K562 (cell line): ENCODE results near the gene MED22. TPM values are rescaled to one million over a fixed set of nuclear protein-coding genes. Genes with fewer than 3 reads are reported as not detected.
A peak's percentile ranks its signal among the peaks of the same experiment; 100 is the strongest.

Experiments
- ATAC-seq: fragments of 200-7000 bp; cut with Tn5 transposase; 3 replicates; pipeline ENCODE4 v1.9.1; 2020; ENCODE audit warnings: moderate library complexity
- BruUV-seq: library from RNA; stranded (reverse); fragments of 400-500 nt; replicated peaks from 2 replicates; lab custom pipeline; 2021; lab: Mats Ljungman, UMichigan
- CTCF ChIA-PET: fragments of 300-600 bp; formaldehyde crosslinking; extraction: SDS; loops from one replicate; lab custom pipeline; 2021; ENCODE audit warnings: low intra/inter-chr PET ratio; lab: Yijun Ruan, JAX
- POLR2A ChIA-PET: fragments of 300-600, 350-650 bp; sonication (Branson Sonifier 250); formaldehyde crosslinking; extraction: SDS; loops from one replicate; lab custom pipeline; 2021; ENCODE audit warnings: antibody characterized with exemption, inconsistent platforms; lab: Yijun Ruan, JAX
- DNase-seq, 4 experiments: peaks; one replicate each; pipeline versions ENCODE4 v3.0.0 to v3.0.0-alpha.2; 2011 to 2018; ENCODE audit warnings: low spot score in 3 of 4, mixed read lengths in 3 of 4; ENCODE audit errors: extremely low read depth in 1 of 4
- FAIRE-seq: peaks from 2 replicates; lab custom pipeline; 2011; peaks lifted over from hg19 to GRCh38; lab: Jason Lieb, UNC
- H2AFZ ChIP-seq: 2 replicates; pipeline ENCODE4 v1.6.0; 2011; ENCODE audit warnings: low read depth, low read length, control low read depth, inconsistent platforms
- H3K27ac ChIP-seq: fragments of 200-600 bp; 3 replicates; pipeline ENCODE4 v1.8.0; 2011; ENCODE audit warnings: low read depth, mild to moderate bottlenecking, control low read depth, inconsistent platforms, low read length, moderate library complexity, mixed read lengths; ENCODE audit errors: extremely low read depth
- H3K27me3 ChIP-seq, 2 experiments: fragments of 300-600 bp in 1 of 2; 2 replicates in 1 of 2; 3 replicates in 1 of 2; pipeline versions ENCODE4 v1.6.0 to v1.8.0; 2011; ENCODE audit warnings: inconsistent platforms in 2 of 2, low read length in 2 of 2, mild to moderate bottlenecking in 1 of 2, mixed read lengths in 1 of 2, moderate library complexity in 1 of 2; ENCODE audit not compliant: control insufficient read depth in 2 of 2, insufficient read depth in 2 of 2
- H3K36me3 ChIP-seq: fragments of 300-600 bp; 3 replicates; pipeline ENCODE4 v1.8.0; 2011; ENCODE audit warnings: mild to moderate bottlenecking, low read length, inconsistent platforms; ENCODE audit not compliant: control insufficient read depth, insufficient read depth
- H3K4me1 ChIP-seq, 2 experiments: fragments of 200-600 bp in 1 of 2; replicated peaks in 1 of 2; 2 replicates in 1 of 2; 3 replicates in 1 of 2; pipeline versions ENCODE4 v1.5.1 to v1.8.0; 2011; ENCODE audit warnings: inconsistent platforms in 2 of 2, low read length in 2 of 2, mild to moderate bottlenecking in 1 of 2, mixed read lengths in 1 of 2, moderate library complexity in 1 of 2; ENCODE audit not compliant: control insufficient read depth in 2 of 2, insufficient read depth in 2 of 2
- H3K4me2 ChIP-seq: 2 replicates; pipeline ENCODE4 v1.6.1; 2011; ENCODE audit warnings: low read length, control low read depth, inconsistent platforms, mixed read lengths; ENCODE audit not compliant: insufficient read depth
- H3K4me3 ChIP-seq: fragments of 200-600 bp; sonication (generic), shearing (Covaris generic); 2 replicates; pipeline ENCODE4 v1.5.1; 2016; ENCODE audit warnings: control low read depth, inconsistent platforms
- H3K79me2 ChIP-seq: fragments of 200-600 bp; 3 replicates; pipeline ENCODE4 v1.8.0; 2011; ENCODE audit warnings: low read length, inconsistent platforms; ENCODE audit not compliant: control insufficient read depth, insufficient read depth
- H3K9ac ChIP-seq, 2 experiments: 2 replicates each; pipeline versions ENCODE4 v1.6.0 to v1.6.1; 2011; ENCODE audit warnings: low read depth in 2 of 2, low read length in 2 of 2, control low read depth in 1 of 2, inconsistent platforms in 1 of 2, mild to moderate bottlenecking in 1 of 2, mixed read lengths in 1 of 2; ENCODE audit not compliant: insufficient read depth in 1 of 2
- H3K9me1 ChIP-seq: one replicate; pipeline ENCODE4 v1.6.0; 2011; ENCODE audit warnings: inconsistent platforms, mild to moderate bottlenecking, low read length, moderate library complexity; ENCODE audit not compliant: control insufficient read depth, insufficient read depth
- H3K9me3 ChIP-seq: replicated peaks from 2 replicates; pipeline ENCODE4 v1.5.1; 2011; ENCODE audit warnings: low read depth, low read length, inconsistent platforms; ENCODE audit not compliant: control insufficient read depth, insufficient read depth
- H4K20me1 ChIP-seq: replicated peaks from 2 replicates; pipeline ENCODE4 v1.6.1; 2011; ENCODE audit warnings: low read length, inconsistent platforms, mixed read lengths; ENCODE audit not compliant: control insufficient read depth, insufficient read depth
- BRF1 ChIP-seq: IDR thresholded peaks from 3 replicates; pipeline ENCODE4 v1.6.1; 2011; ENCODE audit warnings: borderline replicate concordance, mild to moderate bottlenecking; ENCODE audit not compliant: insufficient read length; ENCODE audit errors: extremely low read depth
- BRF2 ChIP-seq: IDR thresholded peaks from 3 replicates; pipeline ENCODE4 v1.6.1; 2011; ENCODE audit warnings: borderline replicate concordance, mild to moderate bottlenecking; ENCODE audit not compliant: insufficient read length, insufficient read depth
- EP400 ChIP-seq: fragments of 450-650 bp; IDR thresholded peaks from 2 replicates; pipeline ENCODE4 v1.6.1; 2017; ENCODE audit warnings: antibody characterized with exemption, mild to moderate bottlenecking, moderate library complexity
- GABPA ChIP-seq: fragments of 200-800 bp; sonication (Bioruptor generic); conservative IDR thresholded peaks from 2 replicates; pipeline ENCODE4 v1.6.1; 2016; ENCODE audit warnings: low read depth, missing genetic modification characterization, missing compliant biosample characterization
- KAT7 ChIP-seq: sonication (generic); formaldehyde crosslinking; IDR thresholded peaks from 2 replicates; pipeline ENCODE4 v1.8.0; 2022; ENCODE audit warnings: missing genetic modification reagents, mild to moderate bottlenecking, borderline replicate concordance
- KDM5B ChIP-seq: fragments of 200-600 bp; sonication (generic); IDR thresholded peaks from 2 replicates; pipeline ENCODE4 v1.6.1; 2012; ENCODE audit warnings: low read depth, mild to moderate bottlenecking, moderate library complexity, low read length, control low read depth, inconsistent platforms; ENCODE audit not compliant: insufficient replicate concordance
- PCBP1 ChIP-seq: fragments of 200-400 bp; formaldehyde crosslinking; IDR thresholded peaks from 2 replicates; pipeline ENCODE4 v1.6.1; 2018; ENCODE audit warnings: mild to moderate bottlenecking, low read depth, low read length; ENCODE audit not compliant: poor library complexity, severe bottlenecking
- POLR2AphosphoS2 ChIP-seq: IDR thresholded peaks from 2 replicates; pipeline ENCODE4 v1.6.1; 2012; ENCODE audit warnings: low read length, improper control_type of control experiment
- POLR2G ChIP-seq: fragments of 200-400 bp; formaldehyde crosslinking; IDR thresholded peaks from 2 replicates; pipeline ENCODE4 v1.6.1; 2017; ENCODE audit warnings: low read depth, mild to moderate bottlenecking, antibody characterized with exemption, low read length, moderate library complexity
- SIRT6 ChIP-seq: IDR thresholded peaks from one replicate; pipeline ENCODE4 v1.6.1; 2012; ENCODE audit warnings: low read depth, mild to moderate bottlenecking, control low read depth, inconsistent platforms, low read length, moderate library complexity
- SMAD1 ChIP-seq: fragments of 150-350 bp; IDR thresholded peaks from 2 replicates; pipeline ENCODE4 v1.6.1; 2014; ENCODE audit warnings: low read length, low read depth; ENCODE audit not compliant: partially characterized antibody
- ZBTB2 ChIP-seq: fragments of 450-650 bp; IDR thresholded peaks from 2 replicates; pipeline ENCODE4 v1.6.1; 2016; ENCODE audit warnings: antibody characterized with exemption
- ZNF507 ChIP-seq: conservative IDR thresholded peaks from 2 replicates; pipeline ENCODE4 v1.6.1; 2017; ENCODE audit warnings: missing genetic modification characterization, missing compliant biosample characterization
- WGBS: fragments of 100-300 bp; shearing (Covaris generic); methylation state at CpG from one replicate; pipeline ENCODE4 v1.1.6; 2016; ENCODE audit warnings: low coverage, mixed read lengths; ENCODE audit not compliant: insufficient coverage; ENCODE audit errors: missing lambda C conversion rate; 5-methylcytosine and 5-hydroxymethylcytosine counted together
- in situ Hi-C: fragments of 300-500 bp; cut with MboI; formaldehyde crosslinking; loops from 4 replicates; pipeline ENCODE4 v1.15.0; 2018; ENCODE audit warnings: inconsistent platforms, mixed read lengths
- intact Hi-C: fragments of 100-400 bp; cut with micrococcal nuclease; formaldehyde crosslinking; loops from 2 replicates; pipeline ENCODE4 v1.14.2; 2022
- polyA plus RNA-seq, 8 experiments: library from polyadenylated mRNA; depleted of rRNA in 4 of 8; stranded (reverse) in 5 of 8; unstranded in 3 of 8; fragments of >200 nt; fragmentation: Nextera tagmentation in 2 of 8; fragmentation: Illumina TruSeq in 1 of 8; extraction: Ambion mirVana in 2 of 8; extraction: Trizol in 1 of 8; gene quantifications; 2 replicates each; pipeline versions ENCODE4 v1.2.1 to v1.2.3, GENCODE V29; 2011 to 2014; ENCODE audit warnings: inconsistent platforms in 1 of 8, missing spikeins in 1 of 8
- total RNA-seq, 7 experiments: library from RNA; depleted of rRNA in 6 of 7; stranded (reverse); fragments of >200 nt in 6 of 7; fragmentation: Illumina TruSeq in 2 of 7; extraction: Trizol in 2 of 7; gene quantifications; 2 replicates each; pipeline versions ENCODE4 v1.2.1 to v1.2.3, GENCODE V29; 2011 to 2021; ENCODE audit warnings: low replicate concordance in 1 of 7

Gene MED22
- total and polyA plus RNA-seq, 9 of the 15 experiments (the other 6 are each of a cell fraction or from before 2014, with no cell fraction given), result 0.73 to 35.6 (median 22.3) TPM

GRCh38 chr9:133354766-133355165 lies 6.8 kb upstream of the MED22 start:
- no peak overlapping the region for H2AFZ ChIP-seq
- H4K20me1 ChIP-seq, result peaks cover 32% of the 10 kb centered on the region; the same call in 1 of the 2 replicates
- H3K4me3 ChIP-seq, result peak overlapping the region; percentile 3; the same call in 1 of the 2 replicates
- peaks cover 71% of the 10 kb centered on the region for H3K36me3 ChIP-seq
- peak overlapping the region in 1 of 2 experiments; percentile 69; a peak in 2 of 4 replicates for H3K9ac ChIP-seq
- 87% methylated on average over 7 of the region's 7 CpGs for WGBS
- peaks cover 48% of the 10 kb centered on the region for H3K79me2 ChIP-seq
- BruUV-seq, result no TSS peak
- H3K9me3 ChIP-seq, result no peaks in the 10 kb centered on the region
- ChIA-PET CTCF (no interaction called here), POLR2A (interaction anchor here (0.6 to 7.4 kb wide), 12 partner anchors 9 to 184 kb away, joined by 3 to 109 read pairs (median 4); no protein-coding TSS in a partner anchor)
- peak overlapping the region; percentile 86; the same call in 1 of the 2 replicates for H3K4me2 ChIP-seq
- peaks cover 17 to 44% of the 10 kb centered on the region in 2 experiments; a peak in 4 of 5 replicates for H3K4me1 ChIP-seq
- no peak for TF ChIP-seq ZBTB2
- peak; percentile 35 for TF ChIP-seq KDM5B
- intact Hi-C loops (no loop called here), in situ Hi-C loops (no loop called here)
- no peak for ATAC-seq
- no peak for FAIRE-seq
- H3K27me3 ChIP-seq, result no peaks in the 10 kb centered on the region
- peaks cover 3% of the 10 kb centered on the region for H3K9me1 ChIP-seq
- no peak for DNase-seq
- H3K27ac ChIP-seq, result no peak overlapping the region

- DNase-seq (no peak), ATAC-seq (no peak), FAIRE-seq (no peak)
- Histone ChIP-seq H3K36me3 (peaks cover 70% of the 10 kb centered on the region), H3K9me3 (no peaks in the 10 kb centered on the region), H3K9ac (peak overlapping the region in 1 of 2 experiments; percentile 31; a peak in 1 of 4 replicates), H3K4me2 (no peak overlapping the region), H3K27me3 (no peaks in the 10 kb centered on the region), H4K20me1 (peaks cover 30% of the 10 kb centered on the region), H3K79me2 (peaks cover 56% of the 10 kb centered on the region), H3K27ac (no peak overlapping the region), H3K4me1 (peaks cover 14 to 35% of the 10 kb centered on the region in 2 experiments; a peak in 4 of 5 replicates), H3K4me3 (no peak overlapping the region), H3K9me1 (peaks cover 3% of the 10 kb centered on the region), H2AFZ (no peak overlapping the region)
- intact Hi-C loops (no loop called here), in situ Hi-C loops (no loop called here)
- POLR2A ChIA-PET, result interaction anchor here (0.7 to 7.4 kb wide), 8 partner anchors 10 to 822 kb away, joined by 3 to 33 read pairs (median 4); partner anchors contain the start of gene STKLD1
- CTCF ChIA-PET, result no interaction called here
- no TSS peak for BruUV-seq
- 62% methylated on average over 5 of the region's 5 CpGs for WGBS
- no peak for TF ChIP-seq POLR2AphosphoS2
- 0 out of 2 replicates have a peak, but pooled peaks have one; percentile 23 for TF ChIP-seq POLR2G
- TF ChIP-seq GABPA (tag), result no peak
- no peak for TF ChIP-seq BRF2
- no peak for TF ChIP-seq EP400
- TF ChIP-seq BRF1, result no peak
- peak; percentile 38 for TF ChIP-seq SIRT6
- no peak for TF ChIP-seq KAT7 (CRISPR knock-in tag)
- no peak for TF ChIP-seq PCBP1
- TF ChIP-seq ZNF507, result no peak
- TF ChIP-seq SMAD1, result no peak
These were observed 5.6 kb upstream of the MED22 start for GRCh38 chr9:133353548-133353947.
